NCI-H1436 (cell line): Measurements from ENCODE around the gene TRIM37.
A peak's percentile ranks its signal among the peaks of the same experiment; 100 is the strongest.
"Not testable (repeated sequence)": the region's sequence is repeated elsewhere in the genome, so short reads cannot be mapped to it uniquely, and the experiment has no call there.

ENCODE experiments used
- DNase-seq: peaks from one replicate; lab custom pipeline; 2025; lab: John Stamatoyannopoulos, UW

The TRIM37 gene

GRCh38 chr17:59106463-59107305, at the start of gene TRIM37:
Gene TRIM37, minus strand, starts transcription at chr17:59106880. Its CDS starts 419 bp downstream, at chr17:59106461.
- DNase-seq = peak; percentile 100

- peak; percentile 100 for DNase-seq
Observed at GRCh38 chr17:59155439-59156177, 48.9 kb upstream of the TRIM37 start, which contains the start of gene PRR11. Gene PRR11, plus strand, starts transcription at chr17:59155746. Its CDS starts 14,007 bp downstream, at chr17:59169753.

- DNase-seq = peak; percentile 100
Observed at GRCh38 chr17:59154721-59155438, 48.2 kb upstream of the TRIM37 start, which contains the start of gene SKA2. Gene SKA2, minus strand, starts transcription at chr17:59155186. Its CDS starts 23 bp downstream, at chr17:59155163.

- DNase-seq = peak; percentile 50
Observed at GRCh38 chr17:59154292-59154720, 47.6 kb upstream of the TRIM37 start.

GRCh38 chr17:59152925-59153324, 46.2 kb upstream of the TRIM37 start:
- no peak for DNase-seq

GRCh38 chr17:59151591-59151990, 44.9 kb upstream of the TRIM37 start:
- DNase-seq = no peak

GRCh38 chr17:59151006-59151405, 44.3 kb upstream of the TRIM37 start:
- no peak for DNase-seq

GRCh38 chr17:59149841-59150511, 43.3 kb upstream of the TRIM37 start:
- DNase-seq = no peak

GRCh38 chr17:59149051-59149450, 42.4 kb upstream of the TRIM37 start:
- no peak for DNase-seq

- DNase-seq = no peak
Observed at GRCh38 chr17:59145571-59146096, 39.0 kb upstream of the TRIM37 start.

- DNase-seq = no peak
Observed at GRCh38 chr17:59141860-59142259, 35.2 kb upstream of the TRIM37 start.

- DNase-seq = no peak
Observed at GRCh38 chr17:59139939-59140338, 33.3 kb upstream of the TRIM37 start.

GRCh38 chr17:59138339-59138738, 31.7 kb upstream of the TRIM37 start:
- not testable (repeated sequence) for DNase-seq

GRCh38 chr17:59131131-59131530, 24.5 kb upstream of the TRIM37 start:
- DNase-seq = no peak

GRCh38 chr17:59129814-59130213, 23.1 kb upstream of the TRIM37 start:
- DNase-seq = no peak

- no peak for DNase-seq
Observed at GRCh38 chr17:59126809-59127417, 20.2 kb upstream of the TRIM37 start.

GRCh38 chr17:59124665-59125064, 18.0 kb upstream of the TRIM37 start:
- DNase-seq = no peak

GRCh38 chr17:59121901-59122480, 15.3 kb upstream of the TRIM37 start:
- DNase-seq = no peak

GRCh38 chr17:59115474-59115873, 8.8 kb upstream of the TRIM37 start:
- DNase-seq = no peak

- DNase-seq = no peak
Observed at GRCh38 chr17:59111539-59111938, 4.9 kb upstream of the TRIM37 start.

GRCh38 chr17:59110973-59111372, 4.3 kb upstream of the TRIM37 start:
- no peak for DNase-seq
